Measurements from ENCODE around the gene ERMN.

ERMN gene

DNA sequence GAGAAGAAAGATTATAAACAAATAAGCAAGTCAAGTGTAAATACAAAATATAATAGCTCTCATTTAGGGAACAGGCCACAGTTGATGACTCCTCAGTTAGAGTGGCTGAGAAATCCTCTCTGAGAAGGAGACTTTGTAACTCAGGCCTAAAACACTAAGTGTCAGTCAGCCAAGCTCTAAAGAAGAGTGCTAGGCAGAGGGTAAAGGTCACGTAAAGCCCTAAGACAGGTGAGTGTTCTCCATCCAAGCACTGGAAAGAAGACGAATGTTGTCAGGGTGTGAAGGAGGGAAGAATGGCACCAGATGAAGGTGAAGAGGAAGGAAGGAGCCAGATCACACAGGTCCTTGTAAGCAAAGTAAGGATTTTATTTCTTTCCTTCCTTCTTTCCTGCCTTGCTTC, 24.3 kb downstream of the ERMN start:
- no peak for TF ChIP-seq CTCF (IDR thresholded peaks at IDR 0.05; ENCODE audit: control insufficient read depth, insufficient read depth, low read depth, low read length, missing control alignments)
- H3K4me3 ChIP-seq (ENCODE audit: control insufficient read depth, low read depth, low read length) = no peak overlapping the region
- no peak for DNase-seq (ENCODE audit: low read depth)

DNA sequence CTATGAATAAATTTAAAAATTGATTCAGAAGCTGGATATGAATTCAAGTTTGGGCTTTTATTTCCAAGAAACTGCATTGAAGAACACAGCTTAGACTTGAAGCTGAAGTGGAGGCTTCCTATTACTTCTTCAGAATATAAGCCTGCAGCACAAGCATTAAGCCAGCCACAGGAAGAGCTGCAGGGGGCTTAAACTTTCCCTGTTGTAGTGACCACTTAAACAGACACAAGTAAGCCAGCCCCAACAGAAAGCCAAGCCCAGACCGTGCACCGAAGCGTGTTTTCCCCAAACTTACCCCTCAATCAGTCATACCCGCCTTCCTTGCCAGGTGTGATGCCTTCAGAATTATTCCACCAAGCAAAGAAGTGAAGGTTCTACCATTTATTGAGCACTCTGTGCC, 28.7 kb downstream of the ERMN start:
- no peak for DNase-seq (ENCODE audit: low read depth)
- no peak for TF ChIP-seq CTCF (IDR thresholded peaks at IDR 0.05; ENCODE audit: control insufficient read depth, insufficient read depth, low read depth, low read length, missing control alignments)
- no peak overlapping the region for H3K4me3 ChIP-seq (ENCODE audit: control insufficient read depth, low read depth, low read length)

DNA sequence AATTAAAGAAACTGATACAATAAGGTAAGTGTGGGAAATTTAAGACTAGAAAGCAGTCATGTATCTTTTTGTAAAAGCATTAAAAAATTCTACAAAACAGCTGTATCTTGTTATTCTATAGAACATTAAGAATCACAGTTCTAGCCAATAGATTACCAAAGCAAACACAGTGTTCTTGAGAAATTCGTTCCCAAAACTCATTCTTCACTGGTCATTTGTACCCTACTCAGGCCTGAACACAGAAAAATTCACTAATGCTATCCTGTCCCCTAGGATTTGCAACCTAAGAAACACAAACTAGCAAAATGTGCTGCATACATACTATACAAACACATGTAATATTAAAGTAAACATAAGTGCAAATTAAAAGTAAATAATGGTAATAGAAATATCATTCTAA, 29.1 kb downstream of the ERMN start:
- no peak for DNase-seq (ENCODE audit: low read depth)
- no peak overlapping the region for H3K4me3 ChIP-seq (ENCODE audit: control insufficient read depth, low read depth, low read length)
- no peak for TF ChIP-seq CTCF (IDR thresholded peaks at IDR 0.05; ENCODE audit: control insufficient read depth, insufficient read depth, low read depth, low read length, missing control alignments)

GRCh38 chr2:157292853-157293252, 32.8 kb downstream of the ERMN start:
- no peak for TF ChIP-seq CTCF (IDR thresholded peaks at IDR 0.05; ENCODE audit: control insufficient read depth, insufficient read depth, low read depth, low read length, missing control alignments)
- DNase-seq (ENCODE audit: low read depth) = no peak
- H3K4me3 ChIP-seq (ENCODE audit: control insufficient read depth, low read depth, low read length) = no peak overlapping the region

GRCh38 chr2:157291018-157291417, 34.6 kb downstream of the ERMN start:
- no peak overlapping the region for H3K4me3 ChIP-seq (ENCODE audit: control insufficient read depth, low read depth, low read length)
- DNase-seq (ENCODE audit: low read depth) = no peak
- no peak for TF ChIP-seq CTCF (IDR thresholded peaks at IDR 0.05; ENCODE audit: control insufficient read depth, insufficient read depth, low read depth, low read length, missing control alignments)

DNA sequence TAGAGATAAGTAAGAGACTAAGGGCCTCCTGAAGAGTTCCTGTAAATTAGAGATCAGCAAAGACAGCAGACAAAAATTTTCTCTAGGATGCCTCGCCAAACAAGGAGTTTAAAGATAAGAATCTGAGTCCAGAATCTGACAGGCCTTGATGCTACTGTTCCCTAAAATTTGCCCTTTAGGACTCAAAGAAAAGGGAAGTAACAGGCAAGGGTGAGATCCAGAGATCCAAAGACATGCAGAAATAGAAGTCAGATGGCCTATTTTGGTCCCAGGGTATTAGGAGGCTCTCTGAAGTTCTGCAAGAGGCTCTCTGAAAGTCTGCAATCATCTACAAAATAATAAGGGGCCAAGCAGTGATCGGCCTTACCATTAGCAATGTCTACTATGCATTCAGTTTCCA, 35.1 kb downstream of the ERMN start:
- H3K4me3 ChIP-seq (ENCODE audit: control insufficient read depth, low read depth, low read length) = no peak overlapping the region
- no peak for DNase-seq (ENCODE audit: low read depth)
- no peak for TF ChIP-seq CTCF (IDR thresholded peaks at IDR 0.05; ENCODE audit: control insufficient read depth, insufficient read depth, low read depth, low read length, missing control alignments)

GRCh38 chr2:157287160-157287559, 38.5 kb downstream of the ERMN start:
- no peak for TF ChIP-seq CTCF (IDR thresholded peaks at IDR 0.05; ENCODE audit: control insufficient read depth, insufficient read depth, low read depth, low read length, missing control alignments)
- no peak overlapping the region for H3K4me3 ChIP-seq (ENCODE audit: control insufficient read depth, low read depth, low read length)
- no peak for DNase-seq (ENCODE audit: low read depth)
